Mammary epithelial cell (primary cell): ENCODE results near the gene KCND2.

Source experiments
- CTCF ChIP-seq, 2 donors: IDR thresholded peaks in 1 of 2; conservative IDR thresholded peaks in 1 of 2; 2 replicates each; pipeline ENCODE4 v1.5.1; 2011 to 2012; ENCODE audit warnings: inconsistent platforms in 2 of 2, low read length in 2 of 2, mild to moderate bottlenecking in 2 of 2, control low read depth in 1 of 2, low read depth in 1 of 2; ENCODE audit not compliant: insufficient read depth in 1 of 2; ENCODE audit errors: extremely low read depth in 1 of 2
- EZH2 ChIP-seq: IDR thresholded peaks from 2 replicates; pipeline ENCODE4 v1.6.1; 2012; ENCODE audit warnings: low read length, inconsistent platforms, borderline replicate concordance

- TF ChIP-seq CTCF (conservative IDR thresholded peaks at IDR 0.05 in 1 of 2, IDR thresholded peaks at IDR 0.05 in 1 of 2; ENCODE audit: extremely low read depth in 1 of 2, insufficient read depth in 1 of 2, low read depth in 1 of 2, low read length in 2 of 2) (no peak), EZH2 (no peak)
These were observed 45.7 kb upstream of the KCND2 start for GRCh38 chr7:120227255-120227654.
